HG03045 (cell line): ENCODE results near the gene RNF135.
"Not testable (repeated sequence)": the region's sequence is repeated elsewhere in the genome, so short reads cannot be mapped to it uniquely, and the experiment has no call there.

Source experiments
- ATAC-seq: cut with Tn5 transposase; IDR thresholded peaks from one replicate; pipeline ENCODE4 v1.9.1; 2021; ENCODE audit warnings: mild to moderate bottlenecking, moderate library complexity; ENCODE audit not compliant: unreplicated experiment

The RNF135 gene

GRCh38 chr17:30997270-30997669 is 26.4 kb downstream of the RNF135 start:
- ATAC-seq: no peak

- no peak for ATAC-seq
These were observed 27.0 kb downstream of the RNF135 start for GRCh38 chr17:30997842-30998241.

DNA sequence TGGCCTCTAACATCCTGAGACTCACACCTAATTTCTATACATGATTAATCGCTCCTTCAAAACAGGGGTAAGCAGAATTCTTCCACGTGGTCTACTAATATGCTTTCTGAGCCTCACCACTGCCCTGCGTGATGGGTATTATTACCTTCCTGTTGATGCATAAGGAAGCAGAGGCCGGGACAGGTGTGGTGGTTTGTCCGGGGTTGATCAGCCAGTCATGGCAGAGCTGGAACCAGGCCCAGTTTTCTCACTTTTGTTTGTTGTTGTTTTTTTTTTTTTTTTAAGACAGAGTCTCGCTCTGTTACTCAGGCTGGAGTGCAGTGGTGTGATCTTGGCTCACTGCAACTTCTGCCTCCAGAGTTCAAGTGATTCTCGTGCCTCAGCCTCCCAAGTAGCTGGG is 31.2 kb downstream of the RNF135 start:
- ATAC-seq: no peak

DNA sequence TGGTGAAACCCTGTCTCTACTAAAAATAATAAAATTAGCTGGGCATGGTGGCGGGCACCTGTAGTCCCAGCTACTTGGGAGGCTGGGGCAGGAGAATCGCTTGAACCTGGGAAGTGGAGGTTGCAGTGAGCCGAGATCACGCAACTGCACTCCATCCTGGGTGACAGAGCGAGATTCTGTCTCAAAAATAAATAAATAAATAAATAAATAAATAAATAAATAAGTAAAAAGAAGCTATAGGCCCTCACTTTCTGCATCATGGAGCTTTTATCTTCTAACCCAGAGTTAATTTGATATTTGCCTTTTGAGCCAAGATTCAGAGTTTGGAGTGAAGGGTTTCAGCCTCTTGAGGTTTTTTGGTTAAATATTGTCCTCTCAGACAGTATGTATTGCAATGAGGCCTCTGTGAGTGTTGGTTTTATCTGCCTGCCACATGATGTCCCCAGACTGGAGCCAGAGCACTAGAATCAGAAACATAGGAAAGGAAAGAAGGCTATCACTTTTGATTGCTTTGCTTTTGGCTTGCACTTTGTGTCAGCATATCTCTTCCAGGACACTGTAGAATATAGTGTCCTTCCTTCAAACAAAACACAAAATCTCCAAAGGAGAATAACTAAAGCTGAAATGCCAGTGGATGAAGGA is 32.5 kb downstream of the RNF135 start:
- ATAC-seq: no peak

- ATAC-seq: no peak
These were observed 33.3 kb downstream of the RNF135 start for GRCh38 chr17:31004160-31004559.

- ATAC-seq: no peak
These were observed 37.0 kb downstream of the RNF135 start for GRCh38 chr17:31007695-31008373.

GRCh38 chr17:31008374-31009041 is 37.7 kb downstream of the RNF135 start:
- ATAC-seq: peak; percentile 73

GRCh38 chr17:31009042-31009702 is 38.3 kb downstream of the RNF135 start:
- ATAC-seq: not testable (repeated sequence)

- not testable (repeated sequence) for ATAC-seq
These were observed 39.2 kb downstream of the RNF135 start for GRCh38 chr17:31010014-31010413.

- no peak for ATAC-seq
These were observed 43.0 kb downstream of the RNF135 start for GRCh38 chr17:31013844-31014243.

- ATAC-seq: no peak
These were observed 44.8 kb downstream of the RNF135 start for GRCh38 chr17:31015639-31016038.

GRCh38 chr17:31019004-31019403 is 48.2 kb downstream of the RNF135 start:
- no peak for ATAC-seq

DNA sequence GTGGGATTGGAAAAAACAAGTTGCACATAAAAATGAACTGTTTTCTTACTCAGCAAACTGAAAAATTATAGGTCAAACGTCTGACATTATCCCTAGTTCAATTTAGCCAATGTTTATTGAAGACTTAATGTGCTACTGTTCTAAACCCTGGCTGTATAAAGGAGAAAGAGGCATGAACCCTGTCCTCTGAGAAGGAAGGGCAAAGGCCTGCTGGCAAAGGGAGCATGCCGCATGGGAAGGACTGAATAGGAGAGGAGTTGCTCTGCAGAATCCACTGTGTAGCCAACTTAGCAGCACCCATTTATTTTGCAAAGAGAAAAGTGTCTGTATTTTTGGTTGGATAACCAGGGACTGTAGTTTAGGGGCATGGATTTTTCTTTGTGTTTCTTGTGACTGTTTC is 52.3 kb downstream of the RNF135 start:
- ATAC-seq: not testable (repeated sequence)

- no peak for ATAC-seq
These were observed 61.0 kb downstream of the RNF135 start for GRCh38 chr17:31031841-31032240.

DNA sequence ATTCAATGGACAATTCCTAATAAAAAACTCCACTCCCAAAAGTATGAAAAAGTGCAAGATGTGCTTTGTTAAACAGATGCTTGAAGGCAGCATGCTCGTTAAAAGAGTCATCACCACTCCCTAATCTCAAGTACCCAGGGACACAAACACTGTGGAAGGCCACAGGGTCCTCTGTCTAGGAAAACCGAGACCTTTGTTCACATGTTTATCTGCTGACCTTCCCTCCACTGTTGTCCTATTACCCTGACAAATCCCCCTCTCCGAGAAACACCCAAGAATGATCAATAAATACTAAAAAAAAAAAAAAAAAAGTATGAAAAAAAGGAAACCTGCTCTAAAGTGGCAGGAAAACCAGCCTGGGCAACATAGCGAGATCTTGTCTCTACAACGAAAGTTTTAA is 64.8 kb downstream of the RNF135 start:
- not testable (repeated sequence) for ATAC-seq

DNA sequence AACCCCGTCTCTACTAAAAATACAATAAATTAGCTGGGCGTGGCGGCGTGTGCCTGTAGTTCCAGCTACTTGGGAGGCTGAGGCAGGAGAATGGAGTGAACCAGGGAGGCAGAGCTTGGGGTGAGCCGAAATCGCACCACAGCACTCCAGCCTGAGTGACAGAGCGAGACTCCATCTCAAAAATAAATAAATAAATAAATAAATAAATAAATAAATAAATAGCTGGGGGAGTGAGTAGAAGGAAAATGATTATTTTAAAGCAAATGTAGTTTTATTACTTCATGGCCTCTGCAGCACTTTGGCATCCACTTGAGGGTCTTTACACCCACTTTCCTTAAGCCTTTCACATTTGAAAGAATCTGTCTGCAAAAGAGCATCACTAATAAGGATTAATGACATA is 70.0 kb downstream of the RNF135 start:
- not testable (repeated sequence) for ATAC-seq

DNA sequence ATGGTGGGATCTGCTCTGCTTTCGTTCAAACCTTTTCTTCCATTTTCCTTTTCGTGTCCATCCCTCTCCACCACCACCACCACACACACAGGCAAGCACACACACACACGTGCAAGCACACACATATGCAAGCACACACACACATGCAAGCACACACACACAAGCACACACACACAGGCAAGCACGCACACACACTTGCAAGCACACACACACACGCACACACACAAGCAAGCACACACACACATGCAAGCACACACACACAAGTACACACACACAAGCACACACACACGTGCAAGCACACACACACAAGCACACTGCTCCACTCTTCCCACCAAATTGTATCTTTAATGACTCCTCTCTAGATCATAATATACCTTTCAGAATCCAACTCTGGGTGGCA is 71.5 kb downstream of the RNF135 start:
- ATAC-seq: not testable (repeated sequence)

- not testable (repeated sequence) for ATAC-seq
These were observed 76.1 kb downstream of the RNF135 start for GRCh38 chr17:31046856-31047425.

GRCh38 chr17:31048142-31048541 is 77.3 kb downstream of the RNF135 start:
- ATAC-seq: no peak

GRCh38 chr17:31048780-31049179 is 77.9 kb downstream of the RNF135 start:
- no peak for ATAC-seq
